Purkinje cell (primary cell): Measurements from ENCODE around the gene GOLGA8G. TPM values are rescaled to one million over a fixed set of nuclear protein-coding genes. Genes with fewer than 3 reads are reported as not detected.

Source experiments
- polyA plus RNA-seq: library from polyadenylated mRNA; unstranded; fragments of >200 nt; fragmentation: Nextera tagmentation; gene quantifications from 2 replicates; pipeline ENCODE4 v1.2.1, GENCODE V29; 2014

GOLGA8G gene
- not detected in 2 replicates for polyA plus RNA-seq

GRCh38 chr15:28532954-28533353 is at the start of gene GOLGA8G:
GOLGA8G (minus strand) TSS chr15:28532971; CDS start chr15:28532909, 62 bp downstream.

GRCh38 chr15:28553268-28553667 is 20.5 kb upstream of the GOLGA8G start, which contains the start of gene GOLGA6L25:
GOLGA6L25 (plus strand) TSS chr15:28553568; CDS start chr15:28553629, 61 bp downstream.

Other genes starting within 250 kb of the GOLGA8G start
- 13.6 and 15.0 TPM in 2 replicates for gene HERC2, start 210.8 kb downstream of the GOLGA8G start, polyA plus RNA-seq
- not detected in 2 replicates for gene GOLGA6L24, start 174.9 kb downstream of the GOLGA8G start, polyA plus RNA-seq
- not detected in 2 replicates for gene GOLGA8F, start 154.3 kb downstream of the GOLGA8G start, polyA plus RNA-seq
- not detected in 2 replicates for gene GOLGA6L25, start 20.6 kb upstream of the GOLGA8G start, polyA plus RNA-seq
- gene GOLGA8M, start 179.4 kb upstream of the GOLGA8G start, polyA plus RNA-seq, result not detected in 2 replicates